Transverse colon (tissue), 4 donors: ENCODE results near the gene SSBP4.
A peak's percentile ranks its signal among the peaks of the same experiment; 100 is the strongest.

Experiments used
- CTCF ChIP-seq, 5 experiments: fragments of 200-600 bp in 3 of 5; fragments of 450-650 bp in 2 of 5; sonication (generic) in 3 of 5; IDR thresholded peaks; 1 replicate in 2 of 5; 2 replicates in 3 of 5; pipeline ENCODE4 v1.5.1; 2016 to 2017; ENCODE audit warnings: antibody characterized with exemption in 5 of 5, inconsistent platforms in 3 of 5, mild to moderate bottlenecking in 2 of 5, moderate library complexity in 1 of 5
- POLR2A ChIP-seq: fragments of 450-650 bp; IDR thresholded peaks from one replicate; pipeline ENCODE4 v1.6.1; 2016; ENCODE audit warnings: antibody characterized with exemption, mild to moderate bottlenecking, moderate library complexity
- POLR2AphosphoS5 ChIP-seq, 3 donors: sonication (generic); formaldehyde crosslinking; IDR thresholded peaks; one replicate each; pipeline ENCODE4 v1.6.1; 2016; ENCODE audit warnings: antibody characterized with exemption in 3 of 3

DNA sequence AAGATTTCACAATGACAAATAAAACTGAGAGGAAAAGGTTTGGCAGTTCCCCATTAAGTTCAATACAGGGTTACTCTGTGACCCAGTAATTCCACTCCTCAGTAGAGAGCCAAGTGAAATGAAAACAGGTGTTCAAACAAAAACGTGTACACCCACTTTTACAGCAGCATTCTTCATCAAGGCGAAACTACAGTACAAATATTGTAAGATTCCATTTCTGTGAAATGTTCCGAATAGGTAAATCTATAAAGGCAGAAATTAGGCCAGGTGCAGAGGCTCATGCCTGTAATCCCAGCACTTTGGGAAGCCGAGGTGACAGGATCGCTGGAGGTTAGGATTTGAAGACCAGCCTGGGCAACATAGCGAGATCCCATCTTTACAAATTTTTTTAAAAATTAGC, 42.2 kb upstream of the SSBP4 start:
- TF ChIP-seq CTCF (IDR thresholded peaks at IDR 0.05): no peak
- peak in 1 of 3 donors; percentile 23 for TF ChIP-seq POLR2AphosphoS5 (IDR thresholded peaks at IDR 0.05)
- TF ChIP-seq POLR2A: no peak
